SK-N-DZ (cell line): Measurements from ENCODE around the gene NT5C3B.
A peak's percentile ranks its signal among the peaks of the same experiment; 100 is the strongest.
"Not testable (repeated sequence)": the region's sequence is repeated elsewhere in the genome, so short reads cannot be mapped to it uniquely, and the experiment has no call there.

Experiments used
- DNase-seq: peaks from one replicate; pipeline ENCODE4 v3.0.0-alpha.2; 2015; ENCODE audit warnings: low spot score

NT5C3B gene

DNA sequence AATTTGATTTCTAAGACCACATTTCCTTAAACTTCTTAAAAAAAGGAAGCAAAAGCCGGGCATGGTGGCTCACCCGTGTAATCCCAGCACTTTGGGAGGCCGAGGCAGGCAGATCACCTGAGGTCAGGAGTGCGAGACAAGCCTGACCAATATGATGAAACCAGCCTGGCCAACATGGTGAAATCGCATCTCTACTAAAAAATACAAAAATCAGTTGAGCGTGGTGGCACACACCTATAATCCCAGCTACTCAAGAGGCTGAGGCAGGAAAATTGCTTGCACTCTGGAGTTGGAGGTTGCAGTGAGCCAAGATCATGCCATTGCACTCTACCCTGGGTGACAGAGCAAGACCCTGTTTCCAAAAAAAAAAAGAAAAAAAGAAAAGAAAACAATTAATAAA lies 4.7 kb upstream of the NT5C3B start:
- not testable (repeated sequence) for DNase-seq

DNA sequence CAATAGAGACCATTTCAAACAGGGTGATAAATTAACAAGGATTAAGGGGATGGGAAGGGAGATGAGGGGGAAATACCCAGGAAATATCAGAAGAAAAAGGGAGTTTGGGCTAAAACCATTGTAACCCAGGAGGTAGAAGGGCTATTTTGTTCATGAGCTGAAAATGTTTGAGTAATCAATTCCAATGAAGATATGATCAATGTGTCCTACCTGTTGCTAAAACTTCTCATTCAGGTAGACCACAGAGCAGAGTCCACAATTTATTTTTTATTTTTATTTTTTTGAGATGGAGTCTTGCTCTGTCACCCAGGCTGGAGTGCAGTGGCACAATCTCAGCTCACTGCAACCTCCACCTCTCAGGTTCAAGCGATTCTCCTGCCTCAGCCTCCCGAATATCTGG lies 3.4 kb upstream of the NT5C3B start:
- DNase-seq: not testable (repeated sequence)

DNA sequence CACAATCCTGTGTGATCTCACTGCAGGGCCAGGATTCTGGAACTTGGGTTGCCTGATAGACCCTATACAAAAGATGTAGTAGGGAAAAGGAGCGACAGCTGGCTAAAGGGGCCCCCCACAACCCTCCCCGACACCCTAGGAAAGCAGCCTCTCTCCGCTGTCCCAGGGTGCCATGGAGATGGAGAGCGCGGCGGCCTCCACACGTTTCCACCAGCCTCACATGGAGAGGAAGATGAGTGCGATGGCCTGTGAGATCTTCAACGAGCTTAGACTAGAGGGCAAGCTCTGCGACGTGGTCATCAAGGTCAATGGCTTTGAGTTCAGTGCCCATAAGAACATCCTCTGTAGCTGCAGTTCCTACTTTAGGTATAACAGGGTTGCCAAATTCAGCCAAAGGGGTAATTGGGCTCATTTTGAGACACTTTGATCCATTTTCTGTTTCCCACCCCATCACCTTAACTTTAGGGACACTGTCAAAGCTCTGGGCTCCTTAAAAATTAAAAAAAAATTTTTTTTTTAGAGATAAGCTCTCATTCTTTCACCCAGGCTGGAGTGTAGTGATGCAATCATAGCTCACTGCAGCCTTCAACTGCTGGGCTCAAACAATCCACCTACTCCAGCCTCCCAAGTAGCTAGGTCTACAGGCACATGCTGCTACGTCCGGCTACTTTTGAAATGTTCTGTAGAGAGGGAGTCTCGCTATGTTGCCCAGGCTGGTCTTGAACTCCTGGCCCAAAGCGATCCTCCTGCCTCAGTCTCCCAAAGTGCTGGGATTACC lies 1.9 kb upstream of the NT5C3B start, which contains the start of gene KLHL10:
TSS of gene KLHL10 (plus strand) at position 65 of the 778 bp plus-strand sequence. CDS start at position 173, 108 bp downstream.
- DNase-seq: no peak

DNA sequence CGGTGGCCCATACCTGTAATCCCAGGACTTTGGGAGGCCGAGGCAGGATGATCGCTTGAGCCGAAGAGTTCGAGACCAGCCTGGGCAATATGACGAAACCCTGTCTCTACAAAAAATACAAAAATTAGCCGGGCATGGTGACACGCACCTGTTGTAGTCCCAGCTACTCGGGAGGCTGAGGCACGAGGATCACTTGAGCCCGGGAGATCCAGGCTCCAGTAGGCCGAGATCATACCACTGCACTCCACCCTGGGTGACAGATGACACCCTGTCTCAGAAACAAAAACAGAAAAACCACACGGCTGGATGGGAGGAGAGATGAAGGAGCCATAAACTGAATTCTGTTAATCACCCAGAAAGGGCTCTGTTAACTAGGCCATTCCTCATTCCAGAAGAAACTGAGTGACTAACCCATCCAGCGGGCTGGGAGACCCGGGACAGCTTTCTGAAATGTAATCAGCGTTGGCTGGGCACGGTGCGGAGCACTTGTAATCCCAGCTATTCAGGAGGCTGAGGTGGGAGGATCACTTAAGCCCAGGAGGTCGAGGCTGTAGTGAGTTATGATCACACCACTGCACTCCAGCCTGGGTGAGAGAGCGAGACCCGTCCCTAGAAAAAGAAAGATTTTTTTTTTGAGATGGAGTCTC lies 641 bp upstream of the NT5C3B start:
- no peak for DNase-seq

DNA sequence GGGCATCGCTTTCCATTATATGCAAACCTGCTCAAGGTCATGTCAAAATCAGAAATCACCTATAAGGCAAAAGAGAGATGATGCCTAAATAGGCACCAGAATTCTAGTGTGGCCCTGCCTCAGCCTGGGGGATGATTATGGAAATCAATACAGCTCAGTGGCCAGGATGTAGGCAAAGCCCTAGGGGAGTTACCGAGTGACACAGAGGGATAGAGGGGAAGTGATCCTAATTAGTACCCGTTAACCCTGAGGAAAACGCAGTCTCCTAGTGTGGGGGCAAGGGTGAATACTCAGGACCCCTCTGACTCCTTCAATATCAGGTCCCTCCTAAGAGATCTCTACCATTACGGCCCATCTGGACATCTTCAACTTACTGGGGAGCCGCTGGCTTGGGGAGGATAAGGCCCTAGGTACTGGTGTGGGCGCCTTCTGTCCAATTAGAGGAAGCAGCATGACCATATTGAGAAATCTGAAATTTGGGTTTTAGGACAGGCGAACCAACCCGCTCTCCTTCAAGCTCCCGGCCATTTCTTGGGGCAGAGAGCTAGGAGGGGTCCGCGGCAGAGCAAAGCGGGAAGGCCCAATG lies 725 bp downstream of the NT5C3B start:
- no peak for DNase-seq

DNA sequence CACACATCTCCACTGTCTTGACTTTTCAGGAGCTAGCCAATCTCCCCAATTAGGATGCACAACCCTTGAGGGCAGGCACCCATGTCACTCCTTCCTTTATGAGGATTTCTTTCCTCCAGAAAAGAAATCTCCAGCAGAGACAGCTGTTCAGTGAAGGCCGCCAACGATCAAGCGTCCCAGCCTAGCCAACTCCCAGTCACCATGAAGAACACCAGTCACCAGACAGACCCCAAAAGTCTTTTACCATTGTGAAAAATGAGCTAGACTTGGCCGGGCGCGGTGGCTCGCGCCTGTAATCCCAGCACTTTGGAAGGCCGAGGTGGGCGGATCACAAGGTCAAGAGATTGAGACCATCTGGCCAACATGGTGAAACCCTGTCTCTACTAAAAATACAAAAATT lies 6.1 kb downstream of the NT5C3B start:
- DNase-seq: not testable (repeated sequence)

DNA sequence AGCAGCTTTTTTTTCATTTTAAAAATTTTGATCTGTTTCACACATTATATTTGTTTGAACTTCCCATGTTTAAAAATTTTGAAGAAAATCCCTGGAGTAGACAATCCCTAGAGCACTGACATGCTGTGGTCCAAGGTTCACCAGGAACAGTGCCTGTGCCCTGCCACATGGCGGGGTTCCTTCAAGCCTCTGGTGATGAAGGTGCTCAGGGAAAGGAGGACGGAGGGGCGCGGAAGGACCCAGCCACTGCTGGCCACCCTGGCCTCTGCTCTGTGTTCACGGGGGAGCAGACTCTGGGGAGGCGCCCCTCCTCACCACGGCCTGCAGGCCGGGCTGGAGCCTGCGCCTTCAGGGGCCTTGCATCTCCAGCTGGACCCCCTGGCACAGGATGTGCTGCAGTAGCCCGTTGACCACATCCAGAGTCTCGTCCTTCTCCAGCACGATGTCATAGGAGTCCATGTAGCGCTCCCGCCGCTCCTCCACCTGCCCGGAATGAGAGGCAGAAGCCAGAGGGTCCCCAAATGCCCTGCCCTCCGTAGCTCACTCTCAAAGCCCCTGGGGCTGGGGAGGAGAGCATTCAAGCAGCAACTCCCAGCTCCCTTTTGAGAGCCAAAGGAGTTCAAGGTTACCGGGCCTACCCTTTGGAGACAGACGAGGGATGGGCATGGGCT lies 10.7 kb downstream of the NT5C3B start:
- DNase-seq: no peak

DNA sequence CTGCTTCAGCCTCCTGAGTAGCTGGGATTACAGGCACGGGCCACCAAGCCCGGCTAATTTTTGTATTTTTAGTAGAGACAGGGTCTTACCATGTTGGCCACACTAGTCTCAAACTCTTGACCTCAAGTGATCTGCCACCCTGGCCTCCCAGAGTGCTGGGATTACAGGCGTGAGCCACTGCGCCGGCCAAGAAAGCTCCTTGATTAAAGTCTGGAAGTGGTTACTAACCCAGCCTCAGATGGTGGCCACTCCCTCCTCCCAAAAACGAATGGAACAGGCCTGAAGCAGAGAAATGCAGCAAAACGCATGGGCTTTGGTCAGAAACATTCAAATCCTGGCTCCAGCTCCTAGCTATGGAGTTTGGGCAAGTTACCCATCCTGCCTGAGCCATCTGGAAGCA lies 11.9 kb downstream of the NT5C3B start:
- DNase-seq: no peak

DNA sequence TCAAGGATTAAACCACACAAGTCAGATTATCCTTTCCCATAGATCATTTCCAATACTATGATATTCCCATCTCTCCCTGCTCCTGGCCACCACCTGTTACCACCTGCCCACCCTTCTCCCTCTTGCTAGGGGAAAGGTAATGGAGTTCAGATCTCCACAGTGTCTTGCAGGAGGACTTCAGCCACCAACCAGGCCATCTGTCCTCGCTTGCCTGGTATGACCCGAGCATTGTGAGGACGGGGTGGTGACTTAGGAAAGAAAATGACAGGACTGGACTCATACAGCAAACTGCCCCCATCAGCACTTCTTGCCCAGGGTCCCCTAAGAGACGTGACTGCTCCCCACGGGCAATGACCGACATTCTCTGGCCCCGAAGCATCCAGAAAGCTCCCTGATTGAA lies 12.5 kb downstream of the NT5C3B start:
- no peak for DNase-seq

DNA sequence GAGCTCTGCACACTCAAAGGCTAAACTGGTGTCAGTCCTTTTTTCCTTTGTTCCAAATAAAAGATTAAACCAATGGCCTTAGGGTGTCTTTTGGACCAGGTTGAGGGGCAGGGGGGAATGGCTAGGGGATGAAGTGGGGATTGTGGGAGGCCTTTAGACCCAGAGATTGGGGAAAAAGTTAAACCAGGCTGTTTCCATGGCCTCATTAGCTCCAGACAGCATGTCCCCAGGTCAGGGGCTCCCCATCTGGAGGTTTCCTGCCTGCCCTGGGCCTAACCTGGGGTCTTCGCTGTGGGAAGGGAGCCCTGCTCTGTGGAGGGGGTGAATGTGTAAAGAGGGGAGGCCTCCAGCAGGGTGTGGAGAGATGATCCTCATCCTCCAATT lies 12.9 kb downstream of the NT5C3B start:
- no peak for DNase-seq

DNA sequence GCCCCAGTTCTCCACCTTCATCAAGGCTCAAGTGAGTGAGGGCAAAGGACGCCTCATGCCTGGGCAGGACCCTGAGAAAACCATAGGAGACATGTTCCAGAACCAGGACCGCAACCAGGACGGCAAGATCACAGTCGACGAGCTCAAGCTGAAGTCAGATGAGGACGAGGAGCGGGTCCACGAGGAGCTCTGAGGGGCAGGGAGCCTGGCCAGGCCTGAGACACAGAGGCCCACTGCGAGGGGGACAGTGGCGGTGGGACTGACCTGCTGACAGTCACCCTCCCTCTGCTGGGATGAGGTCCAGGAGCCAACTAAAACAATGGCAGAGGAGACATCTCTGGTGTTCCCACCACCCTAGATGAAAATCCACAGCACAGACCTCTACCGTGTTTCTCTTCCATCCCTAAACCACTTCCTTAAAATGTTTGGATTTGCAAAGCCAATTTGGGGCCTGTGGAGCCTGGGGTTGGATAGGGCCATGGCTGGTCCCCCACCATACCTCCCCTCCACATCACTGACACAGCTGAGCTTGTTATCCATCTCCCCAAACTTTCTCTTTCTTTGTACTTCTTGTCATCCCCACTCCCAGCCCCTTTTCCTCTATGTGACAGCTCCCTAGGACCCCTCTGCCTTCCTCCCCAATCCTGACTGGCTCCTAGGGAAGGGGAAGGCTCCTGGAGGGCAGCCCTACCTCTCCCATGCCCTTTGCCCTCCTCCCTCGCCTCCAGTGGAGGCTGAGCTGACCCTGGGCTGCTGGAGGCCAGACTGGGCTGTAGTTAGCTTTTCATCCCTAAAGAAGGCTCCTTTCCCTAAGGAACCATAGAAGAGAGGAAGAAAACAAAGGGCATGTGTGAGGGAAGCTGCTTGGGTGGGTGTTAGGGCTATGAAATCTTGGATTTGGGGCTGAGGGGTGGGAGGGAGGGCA lies 13.6 kb downstream of the NT5C3B start:
- no peak for DNase-seq

DNA sequence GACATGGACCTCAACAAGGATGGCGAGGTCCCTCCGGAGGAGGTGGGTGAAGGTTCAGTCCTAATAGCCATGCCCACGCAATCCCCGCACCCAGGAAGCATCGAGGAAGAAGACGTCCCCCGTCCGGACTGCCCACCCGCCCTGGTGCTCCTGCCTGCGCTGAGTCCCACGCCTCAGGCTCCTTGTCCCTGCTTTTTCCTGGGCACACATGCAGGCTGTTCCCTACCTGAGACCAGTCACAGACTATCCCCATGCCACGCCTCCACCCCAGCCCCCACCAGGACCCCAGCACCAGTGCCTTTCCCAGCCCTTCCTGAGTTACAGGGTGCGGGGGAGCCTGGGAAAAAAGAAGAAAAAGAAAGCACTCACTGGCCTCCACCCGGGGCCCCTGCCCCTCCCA lies 14.3 kb downstream of the NT5C3B start:
- no peak for DNase-seq

DNA sequence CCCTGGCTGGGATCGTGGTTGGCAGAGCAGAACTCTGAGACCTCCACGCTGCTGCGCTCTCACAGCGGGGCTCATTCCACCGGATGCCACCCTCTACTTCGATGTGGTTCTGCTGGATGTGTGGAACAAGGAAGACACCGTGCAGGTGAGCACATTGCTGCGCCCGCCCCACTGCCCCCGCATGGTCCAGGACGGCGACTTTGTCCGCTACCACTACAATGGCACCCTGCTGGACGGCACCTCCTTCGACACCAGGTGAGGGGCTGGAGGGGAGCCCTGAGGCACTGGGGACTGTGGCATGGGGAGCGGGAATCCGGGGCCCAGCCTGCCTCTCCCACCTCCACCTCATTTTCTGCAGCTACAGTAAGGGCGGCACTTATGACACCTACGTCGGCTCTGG lies 18.0 kb downstream of the NT5C3B start:
- no peak for DNase-seq

DNA sequence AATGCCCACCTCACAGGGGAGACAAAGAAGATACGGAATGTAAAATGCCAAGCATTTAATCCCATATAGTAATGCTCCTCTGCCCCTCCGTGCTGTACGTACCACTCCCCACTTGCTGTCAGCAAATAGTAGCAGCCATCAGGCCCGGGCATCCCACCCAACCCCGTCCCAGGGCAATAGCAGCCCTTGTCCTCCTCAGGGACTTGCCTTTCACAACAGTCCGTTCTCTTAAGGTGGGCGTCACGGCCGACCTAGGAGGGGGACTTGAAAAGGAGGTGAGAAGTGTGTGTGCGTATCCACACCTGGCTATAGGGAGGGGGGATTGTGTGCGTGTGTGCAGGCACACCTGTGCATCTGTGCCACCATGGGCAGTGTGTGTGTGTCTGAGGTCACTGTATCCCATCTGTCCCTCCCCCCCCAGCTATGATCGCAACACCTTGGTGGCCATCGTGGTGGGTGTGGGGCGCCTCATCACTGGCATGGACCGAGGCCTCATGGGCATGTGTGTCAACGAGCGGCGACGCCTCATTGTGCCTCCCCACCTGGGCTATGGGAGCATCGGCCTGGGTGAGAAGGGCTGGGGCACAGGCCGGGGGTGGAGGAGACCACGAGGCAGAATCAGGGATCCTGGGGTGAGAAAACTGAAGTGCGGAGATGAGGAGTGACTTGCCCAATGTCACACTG lies 19.3 kb downstream of the NT5C3B start:
- DNase-seq: no peak

DNA sequence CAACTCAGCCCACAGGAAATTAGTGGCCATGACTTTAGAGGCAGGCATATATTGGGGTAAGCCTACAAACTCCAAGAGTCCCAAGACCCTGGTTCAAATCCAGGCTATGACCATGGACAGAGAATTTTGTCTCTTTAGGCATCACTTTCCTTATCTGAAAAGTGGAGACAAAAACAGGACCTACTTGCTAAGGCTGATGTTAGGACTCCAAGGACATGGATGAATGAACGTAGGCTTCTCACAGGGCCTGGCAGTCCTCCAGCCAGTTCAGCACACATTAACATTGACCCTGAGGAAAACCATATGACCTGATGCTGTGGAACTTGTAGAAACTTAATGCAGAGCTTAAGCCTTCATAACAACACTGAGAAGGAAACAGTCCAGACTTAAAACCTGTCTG lies 21.8 kb downstream of the NT5C3B start:
- no peak for DNase-seq

DNA sequence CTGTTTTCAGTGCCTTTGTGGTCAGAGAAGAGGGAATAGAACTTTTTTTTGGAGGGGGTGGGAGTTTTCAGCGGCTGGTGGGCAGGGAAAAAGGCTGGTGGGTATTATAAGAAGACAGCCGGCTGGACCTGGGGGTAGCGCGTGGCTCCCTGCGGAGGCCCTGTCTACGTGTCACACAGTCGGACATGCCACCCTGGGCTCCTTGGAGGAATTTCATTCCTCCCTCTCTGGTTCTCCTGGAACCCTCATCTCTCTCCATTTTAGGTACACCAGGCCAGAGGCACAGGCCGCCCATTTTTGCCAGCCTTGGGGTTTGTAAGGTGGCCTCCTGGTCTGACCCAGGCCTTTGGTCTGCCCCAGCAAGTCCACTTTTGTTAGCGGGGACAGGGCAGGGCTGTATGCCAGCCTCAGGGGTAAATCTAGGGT lies 22.3 kb downstream of the NT5C3B start:
- DNase-seq: no peak

DNA sequence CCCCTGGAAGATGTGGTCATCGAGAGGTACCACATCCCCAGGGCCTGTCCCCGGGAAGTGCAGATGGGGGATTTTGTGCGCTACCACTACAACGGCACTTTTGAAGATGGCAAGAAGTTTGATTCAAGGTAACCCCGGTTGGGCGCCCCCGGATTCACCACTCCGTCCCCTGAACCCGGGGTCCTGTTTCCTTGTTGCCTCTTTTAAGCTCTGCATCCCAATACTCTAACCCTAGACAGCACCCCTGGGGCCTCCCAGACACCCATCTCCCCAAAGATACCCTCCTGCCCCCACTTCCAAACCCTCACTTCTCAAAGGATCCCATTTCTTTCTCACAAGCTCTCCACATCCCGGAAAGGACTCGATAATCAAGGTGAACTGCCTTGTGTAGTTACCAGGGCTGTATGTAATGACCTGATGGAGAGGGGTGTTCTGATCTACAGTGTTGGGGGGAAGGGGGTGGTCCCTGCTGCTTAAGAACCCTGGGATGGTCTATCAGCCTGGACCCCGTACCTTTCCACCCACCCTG lies 22.8 kb downstream of the NT5C3B start:
- no peak for DNase-seq

DNA sequence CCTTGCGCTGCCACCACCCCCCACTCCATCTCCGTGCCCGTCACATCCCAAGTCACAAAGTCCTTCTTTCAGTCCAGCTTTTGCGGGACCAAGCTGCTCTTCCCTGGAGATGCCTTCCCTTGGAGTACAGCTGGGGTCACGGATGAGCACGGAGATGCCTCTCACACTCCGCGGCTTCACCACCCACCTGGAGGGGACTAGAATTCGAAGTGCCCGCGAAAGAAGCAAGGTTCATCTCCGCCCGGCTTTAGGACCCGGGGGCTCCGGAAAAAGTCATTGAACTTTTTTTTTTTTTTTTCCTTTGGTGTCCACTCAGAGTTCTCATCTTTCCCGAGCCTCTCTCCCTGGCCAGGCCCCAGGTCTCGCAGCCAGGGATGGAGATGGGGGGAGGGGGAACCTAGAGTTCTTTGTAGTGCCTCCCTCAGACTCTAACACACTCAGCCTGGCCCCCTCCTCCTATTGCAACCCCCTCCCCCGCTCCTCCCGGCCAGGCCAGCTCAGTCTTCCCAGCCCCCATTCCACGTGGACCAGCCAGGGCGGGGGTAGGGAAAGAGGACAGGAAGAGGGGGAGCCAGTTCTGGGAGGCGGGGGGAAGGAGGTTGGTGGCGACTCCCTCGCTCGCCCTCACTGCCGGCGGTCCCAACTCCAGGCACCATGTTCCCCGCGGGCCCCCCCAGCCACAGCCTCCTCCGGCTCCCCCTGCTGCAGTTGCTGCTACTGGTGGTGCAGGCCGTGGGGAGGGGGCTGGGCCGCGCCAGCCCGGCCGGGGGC lies 23.5 kb downstream of the NT5C3B start, which contains the start of gene FKBP10:
TSS of gene FKBP10 (plus strand) at position 624 of the 771 bp plus-strand sequence. CDS start at position 655, 31 bp downstream.
- peak; percentile 94 for DNase-seq
